Testis (tissue), 3 donors: Measurements from ENCODE around the gene CDK18. TPM values are rescaled to one million over a fixed set of nuclear protein-coding genes. Genes with fewer than 3 reads are reported as not detected.

ENCODE experiments used
- DNase-seq: peaks from one replicate; pipeline ENCODE4 v3.0.0-alpha.2; 2019
- H3K27ac ChIP-seq, 2 donors: fragments of 200-600 bp; sonication (generic); one replicate each; pipeline ENCODE4 v1.5.1; 2019
- H3K27me3 ChIP-seq: fragments of 200-600 bp; sonication (generic); one replicate; pipeline ENCODE4 v1.5.1; 2019
- H3K36me3 ChIP-seq: fragments of 200-600 bp; sonication (generic); one replicate; pipeline ENCODE4 v1.5.1; 2017; ENCODE audit warnings: low read depth; ENCODE audit errors: missing control alignments
- H3K4me1 ChIP-seq: fragments of 200-600 bp; sonication (generic); one replicate; pipeline ENCODE4 v1.5.1; 2019
- H3K4me3 ChIP-seq, 2 donors: fragments of 200-600 bp; sonication (generic); one replicate each; pipeline ENCODE4 v1.5.1; 2017 to 2019
- H3K9me3 ChIP-seq: fragments of 200-600 bp; sonication (generic); one replicate; pipeline ENCODE4 v1.5.1; 2017
- POLR2A ChIP-seq: fragments of 450-650 bp; IDR thresholded peaks from one replicate; pipeline ENCODE4 v1.6.1; 2017; ENCODE audit warnings: antibody characterized with exemption, mild to moderate bottlenecking, moderate library complexity
- WGBS, 2 donors: methylation state at CpG; one replicate each; pipeline ENCODE4 v1.1.5; 2018; 5-methylcytosine and 5-hydroxymethylcytosine counted together
- intact Hi-C: fragments of 100-400 bp; cut with DNase I; formaldehyde crosslinking; loops from one replicate; pipeline ENCODE4 v1.15.1; 2023; ENCODE audit warnings: low total_unique reads
- polyA plus RNA-seq: library from polyadenylated mRNA; stranded (reverse); fragments of 350-450 nt; fragmentation: Illumina TruSeq; extraction: RNeasy Lipid Tissue Mini Kit (QIAGEN cat#74804); gene quantifications from one replicate; pipeline ENCODE4 v1.2.3, GENCODE V29; 2014; ENCODE audit warnings: low read depth, low replicate concordance; ENCODE audit not compliant: insufficient read depth
- total RNA-seq, 2 donors: library from RNA; depleted of rRNA; stranded (reverse); fragments of >200 nt; gene quantifications; one replicate each; pipeline ENCODE4 v1.2.3, GENCODE V29; 2016
- TF ChIP-seq, protein P1 (sequence below), 3 experiments: fragments of 450-650 bp in 2 of 3; fragments of 200-600 bp in 1 of 3; sonication (generic) in 1 of 3; IDR thresholded peaks; one replicate each; pipeline ENCODE4 v1.5.1; 2016 to 2019; ENCODE audit warnings: antibody characterized with exemption in 3 of 3, mild to moderate bottlenecking in 2 of 3, moderate library complexity in 1 of 3

Gene CDK18
- total and polyA plus RNA-seq, 3 donors from 2014 or later: 6.5 to 9.2 (median 8.5) TPM

DNA sequence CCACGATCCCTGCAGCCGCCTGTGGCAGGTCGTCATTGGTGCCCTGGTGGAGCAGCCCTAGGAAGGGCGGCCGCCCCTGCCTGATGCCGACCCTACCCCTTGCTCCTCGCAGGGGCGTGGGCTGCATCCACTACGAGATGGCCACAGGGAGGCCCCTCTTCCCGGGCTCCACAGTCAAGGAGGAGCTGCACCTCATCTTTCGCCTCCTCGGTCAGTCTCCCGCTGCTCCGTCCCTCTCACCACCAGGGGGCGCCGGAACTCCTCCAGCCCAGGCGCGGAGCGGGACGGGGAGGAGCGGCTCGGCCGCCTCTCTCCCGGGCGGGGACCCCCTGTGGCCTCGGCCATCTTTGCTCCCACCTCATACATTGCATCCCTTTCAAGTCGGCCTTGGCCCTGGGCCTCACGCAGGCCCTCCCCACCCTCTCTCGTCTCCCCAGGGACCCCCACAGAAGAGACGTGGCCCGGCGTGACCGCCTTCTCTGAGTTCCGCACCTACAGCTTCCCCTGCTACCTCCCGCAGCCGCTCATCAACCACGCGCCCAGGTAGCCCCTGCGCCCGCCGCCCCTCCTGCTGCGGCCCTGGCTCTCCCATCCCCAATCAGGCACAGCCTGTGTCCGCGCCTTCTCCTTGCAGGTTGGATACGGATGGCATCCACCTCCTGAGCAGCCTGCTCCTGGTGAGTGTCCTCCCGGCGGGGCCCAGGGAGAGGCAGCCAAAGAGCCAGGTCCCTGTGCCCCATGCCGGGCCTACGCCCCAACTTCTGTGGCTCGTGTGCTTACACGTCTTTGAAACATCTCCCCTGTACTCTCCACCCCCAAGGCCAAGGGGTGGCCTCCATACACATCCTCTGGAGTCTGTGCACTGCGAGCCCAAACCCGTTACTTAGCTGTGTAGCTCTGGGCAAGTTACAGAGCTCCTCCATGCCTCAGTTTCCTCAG lies 24.7 kb downstream of the CDK18 start:
- Histone ChIP-seq H3K9me3 (no peaks in the 10 kb centered on the region), H3K4me3 (peak overlapping the region; percentile 42 to 44)
- 23 to 25% methylated on average over 35 to 51 of the region's 53 CpGs for WGBS, 2 donors

GRCh38 chr1:205530116-205530515 lies 25.6 kb downstream of the CDK18 start:
- Histone ChIP-seq H3K4me1 (no peaks in the 10 kb centered on the region), H3K36me3 (no peaks in the 10 kb centered on the region), H3K27me3 (no peaks in the 10 kb centered on the region), H3K4me3 (no peak overlapping the region), H3K9me3 (no peaks in the 10 kb centered on the region), H3K27ac (no peak overlapping the region)
- 89 to 90% methylated on average over 6 of the region's 6 CpGs for WGBS, 2 donors
- TF ChIP-seq, protein P1, sequence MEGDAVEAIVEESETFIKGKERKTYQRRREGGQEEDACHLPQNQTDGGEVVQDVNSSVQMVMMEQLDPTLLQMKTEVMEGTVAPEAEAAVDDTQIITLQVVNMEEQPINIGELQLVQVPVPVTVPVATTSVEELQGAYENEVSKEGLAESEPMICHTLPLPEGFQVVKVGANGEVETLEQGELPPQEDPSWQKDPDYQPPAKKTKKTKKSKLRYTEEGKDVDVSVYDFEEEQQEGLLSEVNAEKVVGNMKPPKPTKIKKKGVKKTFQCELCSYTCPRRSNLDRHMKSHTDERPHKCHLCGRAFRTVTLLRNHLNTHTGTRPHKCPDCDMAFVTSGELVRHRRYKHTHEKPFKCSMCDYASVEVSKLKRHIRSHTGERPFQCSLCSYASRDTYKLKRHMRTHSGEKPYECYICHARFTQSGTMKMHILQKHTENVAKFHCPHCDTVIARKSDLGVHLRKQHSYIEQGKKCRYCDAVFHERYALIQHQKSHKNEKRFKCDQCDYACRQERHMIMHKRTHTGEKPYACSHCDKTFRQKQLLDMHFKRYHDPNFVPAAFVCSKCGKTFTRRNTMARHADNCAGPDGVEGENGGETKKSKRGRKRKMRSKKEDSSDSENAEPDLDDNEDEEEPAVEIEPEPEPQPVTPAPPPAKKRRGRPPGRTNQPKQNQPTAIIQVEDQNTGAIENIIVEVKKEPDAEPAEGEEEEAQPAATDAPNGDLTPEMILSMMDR (IDR thresholded peaks at IDR 0.05): no peak
- TF ChIP-seq POLR2A: no peak
- DNase-seq: no peak
- intact Hi-C loops: no loop called here

More for the DNA sequence above, 24.7 kb downstream of the CDK18 start:
- intact Hi-C loops: loop anchor here (10.0 kb wide), 1 partner anchor 126 kb away; no protein-coding TSS in a partner anchor
- no peak overlapping the region for H3K27ac ChIP-seq
- DNase-seq: peak; percentile 90
- no peaks in the 10 kb centered on the region for H3K4me1 ChIP-seq
- no peaks in the 10 kb centered on the region for H3K27me3 ChIP-seq
- H3K36me3 ChIP-seq: no peaks in the 10 kb centered on the region
- TF ChIP-seq, protein P1 (IDR thresholded peaks at IDR 0.05): peak; percentile 91 to 97 (median 91)
- TF ChIP-seq POLR2A: no peak

- H3K27ac ChIP-seq: no peak overlapping the region
- H3K27me3 ChIP-seq: no peaks in the 10 kb centered on the region
- no peaks in the 10 kb centered on the region for H3K36me3 ChIP-seq
- no peak overlapping the region for H3K4me3 ChIP-seq
- intact Hi-C loops: no loop called here
- TF ChIP-seq, protein P1 (IDR thresholded peaks at IDR 0.05): no peak
- DNase-seq: no peak
- no peaks in the 10 kb centered on the region for H3K4me1 ChIP-seq
- H3K9me3 ChIP-seq: no peaks in the 10 kb centered on the region
- 88 to 93% methylated on average over 9 to 20 of the region's 20 CpGs for WGBS, 2 donors
These were observed 26.9 kb downstream of the CDK18 start for GRCh38 chr1:205531191-205532025.

GRCh38 chr1:205532026-205532898 lies 27.8 kb downstream of the CDK18 start:
- WGBS, 2 donors: 91 to 93% methylated on average over 12 to 22 of the region's 22 CpGs
- intact Hi-C loops: no loop called here
- H3K4me3 ChIP-seq: no peak overlapping the region
- no peaks in the 10 kb centered on the region for H3K4me1 ChIP-seq
- no peak for DNase-seq
- TF ChIP-seq, protein P1 (IDR thresholded peaks at IDR 0.05): no peak
- no peak for TF ChIP-seq POLR2A
- H3K9me3 ChIP-seq: no peaks in the 10 kb centered on the region
- no peaks in the 10 kb centered on the region for H3K36me3 ChIP-seq
- H3K27me3 ChIP-seq: no peaks in the 10 kb centered on the region
- no peak overlapping the region for H3K27ac ChIP-seq
